ENCODE data around the gene KISS1R.

The KISS1R gene

DNA sequence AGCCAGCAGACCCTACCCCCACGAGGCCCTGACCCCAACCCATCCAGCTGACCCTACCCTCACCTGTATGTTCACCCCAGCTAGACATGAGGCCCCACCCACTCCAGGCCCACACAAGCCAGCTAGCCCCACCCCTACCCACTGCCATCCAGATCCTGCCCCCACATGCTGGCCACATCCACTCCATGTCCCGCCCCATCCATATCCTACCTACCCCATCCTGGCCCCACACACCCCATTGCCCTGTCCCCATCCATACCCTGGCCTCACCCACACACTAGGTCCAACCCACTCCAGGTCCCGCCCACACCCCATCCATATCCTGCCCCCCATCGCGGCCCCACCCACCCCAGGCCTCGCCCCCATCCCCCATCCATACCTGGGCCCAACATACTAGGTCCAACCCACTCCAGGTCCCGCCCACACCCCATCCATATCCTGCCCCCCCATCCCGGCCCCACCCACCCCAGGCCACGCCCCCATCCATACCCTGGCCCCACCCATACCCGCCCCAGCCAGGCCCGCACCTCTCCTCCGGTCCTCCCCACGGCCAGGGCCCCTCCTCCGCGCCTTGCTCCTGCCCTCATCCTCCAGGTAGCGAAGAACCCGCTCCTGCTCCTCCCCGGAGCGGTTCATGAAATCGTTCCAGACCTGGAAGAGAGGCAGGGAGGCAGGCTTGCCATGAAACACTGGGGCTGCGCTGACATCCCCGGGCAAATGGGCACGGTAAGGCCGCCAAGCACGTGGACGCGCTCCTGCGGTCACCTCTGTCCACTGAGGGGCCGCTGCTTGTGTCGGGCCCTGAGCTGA, 16.6 kb upstream of the KISS1R start:
- no peak for DNase-seq

GRCh38 chr19:901216-902092, 15.7 kb upstream of the KISS1R start:
- DNase-seq: no peak

GRCh38 chr19:902093-902370, 15.1 kb upstream of the KISS1R start:
- no peak for DNase-seq

- no peak for DNase-seq
Observed at GRCh38 chr19:902446-903226, 14.5 kb upstream of the KISS1R start.

GRCh38 chr19:903266-903797, 13.8 kb upstream of the KISS1R start:
- DNase-seq: no peak

- DNase-seq: no peak
Observed at GRCh38 chr19:904545-904944, 12.6 kb upstream of the KISS1R start.

DNA sequence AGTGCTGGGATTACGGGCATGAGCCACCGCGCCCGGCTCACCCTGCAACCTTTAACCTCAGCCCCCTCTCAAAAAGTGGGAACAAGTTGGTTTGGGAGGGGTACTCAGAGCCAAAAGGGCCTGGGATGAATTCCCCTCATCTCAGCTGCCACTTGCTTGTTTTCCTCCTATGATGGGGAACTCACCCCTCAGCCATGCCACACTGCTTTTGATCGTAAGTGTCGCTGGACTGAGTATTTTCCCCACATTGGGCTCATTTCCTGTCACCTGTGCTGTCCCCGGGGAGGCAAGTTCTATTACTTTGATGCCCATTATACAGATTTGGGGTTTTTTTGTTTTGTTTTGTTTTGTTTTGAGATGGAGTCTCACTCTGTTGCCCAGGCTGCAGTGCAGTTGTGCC, 10.7 kb upstream of the KISS1R start:
- DNase-seq: no peak

DNA sequence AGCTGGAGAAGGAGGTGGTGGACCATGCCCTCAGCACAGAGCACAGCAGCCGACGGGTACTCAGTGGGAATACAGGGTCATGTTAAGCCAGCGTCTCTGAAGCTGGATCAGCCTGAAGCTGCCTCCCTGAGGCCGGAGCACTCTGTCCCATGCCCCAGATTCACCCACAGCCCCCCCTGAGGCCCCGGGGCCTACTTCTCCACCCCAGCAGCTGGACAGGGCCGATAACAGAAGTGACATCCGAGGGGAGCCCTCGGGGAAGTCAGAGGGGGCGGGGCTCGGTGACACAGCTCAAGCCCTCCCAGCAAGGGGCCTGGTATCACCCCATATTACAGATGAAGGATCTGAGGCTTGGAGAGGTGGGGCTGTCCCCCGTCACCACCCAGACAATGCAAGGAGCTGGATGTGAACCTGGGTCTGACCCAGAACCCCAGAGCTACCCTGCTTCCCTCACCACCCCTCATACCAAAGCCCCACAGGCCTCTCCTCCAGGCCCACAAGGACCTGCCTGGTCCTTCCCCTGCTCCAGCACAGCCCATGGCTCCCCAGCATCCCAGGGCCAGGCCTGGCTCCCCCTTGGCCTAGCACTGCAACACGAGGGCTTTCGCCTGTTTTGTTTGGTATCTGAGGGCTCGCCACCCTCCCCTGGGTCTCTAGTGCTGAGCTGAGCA, 9.8 kb upstream of the KISS1R start:
- DNase-seq: no peak

DNA sequence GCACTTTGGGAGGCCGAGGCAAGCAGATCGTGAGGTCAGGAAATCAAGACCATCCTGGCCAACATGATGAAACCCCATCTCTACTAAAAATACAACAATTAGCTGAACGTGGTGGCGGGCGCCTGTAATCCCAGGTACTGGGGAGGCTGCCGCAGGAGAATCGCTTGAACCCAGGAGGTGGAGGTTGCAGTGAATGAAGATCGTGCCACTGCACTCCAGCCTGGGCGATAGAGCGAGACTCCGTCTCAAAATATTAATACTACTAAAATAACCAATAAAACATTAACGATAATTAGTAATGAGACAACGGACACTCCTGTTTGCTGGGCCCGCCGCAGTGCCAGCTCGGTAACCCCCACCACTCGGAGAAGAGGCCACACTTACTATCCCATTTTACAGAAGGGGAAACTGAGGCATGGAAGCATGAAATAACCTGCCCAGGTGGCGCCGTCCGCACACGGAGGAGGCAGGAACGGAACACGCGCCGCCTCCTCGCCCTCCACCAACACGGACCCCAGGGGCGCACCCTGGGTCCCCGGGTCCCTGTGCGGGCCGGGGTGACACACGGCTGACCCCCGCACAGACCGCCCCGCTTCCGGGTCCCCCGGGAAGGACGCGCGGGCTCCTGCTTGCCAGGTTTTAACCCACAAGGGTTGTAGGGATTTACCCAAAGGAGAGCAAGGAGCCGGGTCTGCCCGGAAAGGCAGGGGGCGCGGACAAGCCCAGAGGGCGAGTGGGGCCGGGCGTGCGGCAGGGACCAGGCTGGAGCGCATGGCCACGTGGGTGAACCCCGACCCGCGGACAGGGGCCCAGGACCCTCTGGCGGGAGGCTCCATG, 5.7 kb upstream of the KISS1R start:
- no peak for DNase-seq

DNA sequence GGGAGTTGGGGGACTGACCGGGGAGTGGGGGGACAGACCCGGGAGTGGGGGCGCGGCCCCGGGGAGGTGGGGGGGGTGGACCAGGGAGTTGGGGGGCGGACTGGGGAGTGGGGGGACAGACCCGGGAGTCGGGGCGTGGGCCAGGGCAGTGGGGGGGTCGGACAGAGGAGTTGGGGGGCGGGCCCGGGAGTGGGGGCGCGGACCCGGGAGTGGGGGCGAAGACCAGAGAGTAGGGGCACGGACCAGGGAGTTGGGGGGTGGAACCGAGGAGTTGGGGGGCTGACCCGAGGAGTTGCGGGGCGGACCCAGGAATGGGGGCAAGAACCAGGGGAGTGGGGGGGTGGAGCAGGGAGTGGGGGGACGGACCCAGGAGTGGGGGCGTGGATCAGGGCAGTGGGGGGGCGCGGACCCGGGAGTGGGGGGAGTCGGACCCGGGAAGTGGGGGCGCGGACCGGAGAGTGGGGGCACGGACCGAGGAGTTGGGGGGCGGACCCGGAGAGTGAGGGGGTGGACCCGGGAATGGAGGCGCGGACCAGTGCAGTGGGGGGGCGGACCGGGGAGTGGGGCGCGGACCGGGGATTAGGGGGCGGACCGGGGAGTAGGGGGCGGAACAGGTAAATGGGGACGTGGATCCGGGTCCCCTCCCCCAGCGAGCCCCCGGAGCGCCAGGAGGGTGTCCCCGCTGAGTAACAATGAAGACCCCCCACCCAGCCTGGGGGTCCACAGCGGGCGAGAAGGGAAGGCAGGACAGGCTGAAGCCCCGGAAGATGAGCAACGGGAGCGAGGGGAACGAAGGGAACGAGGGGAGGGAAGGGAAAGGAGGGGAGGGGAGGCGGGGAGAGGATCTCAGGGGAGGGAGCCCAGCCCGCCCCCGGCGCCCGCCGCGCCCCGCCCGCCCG, 4.7 kb upstream of the KISS1R start:
- DNase-seq: no peak

GRCh38 chr19:913080-913748, 3.9 kb upstream of the KISS1R start, which contains the start of gene R3HDM4:
R3HDM4 (minus strand) TSS chr19:913219; CDS start chr19:913157, 62 bp downstream.
- peak; percentile 89 for DNase-seq

DNA sequence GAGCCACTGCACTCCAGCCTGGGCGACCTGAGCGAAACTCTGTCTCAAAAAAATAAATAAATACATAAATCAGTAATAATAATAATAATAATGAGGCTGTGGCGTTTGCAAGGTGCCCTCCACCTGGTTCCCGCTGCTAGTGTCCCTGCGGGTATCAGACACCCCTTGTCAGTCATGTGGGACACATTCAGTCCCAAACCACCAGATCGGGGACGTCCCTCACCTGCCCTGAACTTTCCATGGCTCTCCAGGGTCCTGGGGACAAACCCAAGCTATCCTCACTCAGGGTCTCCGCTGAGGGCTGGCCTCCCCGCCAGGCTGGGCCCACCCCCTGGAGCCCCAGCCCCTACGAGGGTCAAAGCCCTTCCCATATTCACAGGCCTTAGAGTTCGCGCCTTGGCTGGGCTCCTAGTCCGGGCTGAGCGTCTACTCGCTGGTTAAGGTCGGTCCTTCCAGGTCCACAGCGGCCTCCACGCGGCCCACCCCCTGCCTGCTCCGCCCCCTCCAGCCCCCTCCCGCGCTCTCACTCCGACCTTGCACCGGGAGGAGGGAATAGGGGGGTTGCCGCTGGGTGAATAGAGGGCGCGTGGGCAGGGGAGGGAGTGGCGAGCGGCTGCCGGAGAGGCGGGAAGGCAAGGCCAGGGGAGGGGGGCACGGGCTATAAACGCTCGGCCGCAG, 349 bp upstream of the KISS1R start:
- no peak for DNase-seq

- no peak for DNase-seq
Observed at GRCh38 chr19:918152-918437, 962 bp downstream of the KISS1R start.

DNA sequence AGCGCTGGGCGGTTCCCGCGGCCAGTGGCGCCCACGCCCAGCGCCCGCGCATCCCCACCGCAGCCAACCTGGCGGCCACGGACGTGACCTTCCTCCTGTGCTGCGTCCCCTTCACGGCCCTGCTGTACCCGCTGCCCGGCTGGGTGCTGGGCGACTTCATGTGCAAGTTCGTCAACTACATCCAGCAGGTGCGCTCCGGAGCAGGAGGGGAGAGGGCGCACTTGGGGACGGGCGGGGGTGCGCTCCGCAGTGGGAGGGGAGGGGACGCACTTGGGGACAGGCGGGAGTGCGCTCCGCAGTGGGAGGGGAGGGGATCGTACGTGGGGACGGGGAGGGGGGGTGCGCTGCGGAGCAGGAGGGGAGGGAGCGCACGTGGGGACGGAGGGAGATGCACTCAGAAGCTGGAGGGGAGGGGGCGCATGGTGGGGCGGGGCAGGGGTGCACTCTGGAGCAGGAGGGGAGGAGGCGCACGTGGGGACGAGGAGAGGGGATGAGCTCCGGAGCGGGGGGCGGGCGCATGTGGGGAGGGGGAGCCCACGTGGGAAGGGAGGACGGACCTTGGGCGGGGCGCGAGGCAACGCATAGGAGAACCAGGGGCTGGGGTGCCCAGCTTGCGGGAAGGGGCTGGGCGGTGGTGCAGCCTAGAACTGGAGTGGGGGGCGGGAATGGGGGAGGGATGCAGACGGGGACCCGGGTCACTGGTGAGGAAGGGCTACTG, 1.5 kb downstream of the KISS1R start:
- no peak for DNase-seq

GRCh38 chr19:919199-920050, 2.3 kb downstream of the KISS1R start:
- DNase-seq: no peak

GRCh38 chr19:920051-920864, 3.1 kb downstream of the KISS1R start:
- no peak for DNase-seq

- DNase-seq: no peak
Observed at GRCh38 chr19:924553-925086, 7.5 kb downstream of the KISS1R start.

Measured in right forelimb (tissue), 1 donor.